HG03460 (cell line): ENCODE data around the gene CLSTN2.

Experiments
- ATAC-seq: cut with Tn5 transposase; IDR thresholded peaks from one replicate; pipeline ENCODE4 v1.9.1; 2021; ENCODE audit not compliant: unreplicated experiment

Gene CLSTN2

DNA sequence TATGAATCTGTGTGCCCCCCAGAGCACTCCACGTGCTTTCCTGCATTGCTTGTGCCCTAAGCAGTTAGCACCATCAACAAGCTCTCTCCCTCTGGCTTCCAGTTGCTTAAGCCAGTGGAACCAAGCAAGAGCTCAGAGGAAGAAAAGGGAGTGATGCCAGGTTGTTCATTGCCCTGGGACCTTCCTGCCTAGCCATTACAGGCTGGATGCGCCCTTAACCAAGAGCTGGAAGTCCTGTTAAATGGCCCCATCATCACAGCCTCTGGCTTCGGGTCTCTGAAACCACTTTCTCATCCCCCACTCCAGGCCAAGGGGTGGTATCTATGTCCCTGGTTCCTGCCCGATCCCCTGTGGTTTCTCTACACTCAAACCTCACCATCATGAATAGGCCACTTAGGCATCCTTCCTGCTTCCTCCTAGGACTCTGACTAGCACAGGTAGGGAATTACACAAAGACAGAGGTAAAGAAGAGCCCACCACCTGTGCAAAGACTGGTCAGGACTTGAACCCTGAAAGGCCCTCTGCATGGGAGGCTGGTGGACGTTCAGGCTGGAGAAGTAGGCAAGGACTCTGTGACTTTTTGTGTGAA lies 433.3 kb downstream of the CLSTN2 start:
- no peak for ATAC-seq

DNA sequence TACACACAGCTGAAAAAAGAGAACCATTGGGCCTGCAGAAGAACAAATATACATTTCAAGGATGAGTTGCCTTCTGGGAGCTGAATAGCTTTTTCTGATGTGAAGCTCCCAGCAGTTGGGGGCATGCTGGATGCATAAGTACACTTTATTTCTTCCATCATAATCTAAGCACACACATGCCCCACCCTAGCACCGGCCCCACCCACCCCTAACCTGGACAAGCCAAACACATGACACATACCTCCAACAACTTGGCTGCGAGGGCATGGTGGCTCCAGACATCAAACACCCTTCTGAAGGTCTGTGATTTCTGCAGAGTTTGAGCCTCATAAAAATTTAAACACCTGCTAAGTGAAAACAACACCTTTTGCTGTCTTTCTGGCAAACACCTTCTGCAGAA lies 435.7 kb downstream of the CLSTN2 start:
- no peak for ATAC-seq

DNA sequence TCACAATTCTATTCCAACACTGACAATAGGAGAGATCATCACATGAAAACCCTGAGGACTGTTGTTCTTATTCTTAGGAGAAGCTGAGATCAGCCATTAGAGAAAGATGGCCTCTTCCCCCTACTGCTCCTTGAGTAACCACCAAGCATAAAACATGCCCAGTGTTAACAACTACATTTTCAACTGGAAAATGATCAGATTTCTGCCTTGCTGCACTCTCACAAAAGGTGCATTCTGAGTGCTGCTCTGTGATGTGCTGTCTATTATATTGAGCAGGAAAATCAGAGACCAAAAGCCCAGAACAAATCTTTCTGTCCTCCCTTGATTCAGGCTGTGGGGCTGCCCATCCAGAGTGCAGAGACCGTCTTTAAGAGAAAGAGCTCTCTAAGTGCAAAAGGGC lies 438.2 kb downstream of the CLSTN2 start:
- ATAC-seq, result no peak

DNA sequence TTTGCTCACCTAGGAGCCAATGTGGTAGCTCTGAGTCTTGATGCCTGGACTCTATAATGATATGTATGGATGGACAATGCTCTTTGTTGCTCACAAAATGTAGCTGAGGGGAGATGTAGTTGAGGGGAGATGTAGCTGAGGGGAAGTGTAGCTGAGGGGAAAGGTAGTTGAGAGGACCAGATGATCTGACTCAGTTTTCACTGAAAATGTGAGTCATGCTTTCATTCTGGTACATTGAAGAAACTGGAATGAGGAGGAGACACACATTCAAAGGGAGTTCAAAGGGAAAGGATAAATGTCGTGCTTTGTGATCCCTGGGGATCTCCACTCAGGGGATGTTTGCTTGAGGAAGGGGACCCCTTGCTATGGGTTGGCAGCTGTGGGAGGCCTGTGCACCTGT lies 440.0 kb downstream of the CLSTN2 start:
- no peak for ATAC-seq

DNA sequence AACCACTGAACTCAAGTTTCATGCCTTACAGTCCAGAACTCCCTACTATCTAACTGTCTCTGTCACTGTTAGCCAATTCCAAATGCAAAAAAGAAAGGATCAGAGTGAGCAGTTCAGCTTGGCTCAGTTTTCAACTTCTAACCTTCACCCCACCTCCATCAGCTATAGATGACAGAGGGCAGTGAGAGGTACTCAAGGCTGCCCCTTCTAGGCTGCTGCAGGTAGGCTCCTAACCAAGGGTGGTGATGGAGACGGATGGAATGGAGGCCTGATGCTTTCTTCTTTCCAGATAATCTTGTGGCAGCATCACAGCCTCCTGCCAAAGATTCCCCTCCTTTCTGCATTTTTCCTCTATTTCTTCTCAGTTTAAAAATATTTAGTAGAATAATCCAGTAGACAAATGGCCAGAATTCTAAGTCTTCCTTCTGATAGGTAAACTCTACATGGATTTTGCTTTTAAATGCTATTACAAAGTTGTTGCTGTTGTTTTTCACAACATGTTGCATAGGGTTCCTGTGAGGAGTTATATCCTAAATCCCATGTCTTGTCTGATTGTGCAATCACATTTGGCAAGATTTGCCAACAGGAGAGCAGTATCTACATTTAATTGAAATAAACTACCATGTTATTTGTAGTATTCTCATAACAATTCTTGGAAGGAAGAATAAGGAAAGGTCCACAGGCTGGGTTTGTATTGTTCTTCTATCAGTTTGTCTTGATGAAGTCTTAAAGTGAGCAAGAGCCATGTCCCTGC lies 441.3 kb downstream of the CLSTN2 start:
- ATAC-seq, result no peak

DNA sequence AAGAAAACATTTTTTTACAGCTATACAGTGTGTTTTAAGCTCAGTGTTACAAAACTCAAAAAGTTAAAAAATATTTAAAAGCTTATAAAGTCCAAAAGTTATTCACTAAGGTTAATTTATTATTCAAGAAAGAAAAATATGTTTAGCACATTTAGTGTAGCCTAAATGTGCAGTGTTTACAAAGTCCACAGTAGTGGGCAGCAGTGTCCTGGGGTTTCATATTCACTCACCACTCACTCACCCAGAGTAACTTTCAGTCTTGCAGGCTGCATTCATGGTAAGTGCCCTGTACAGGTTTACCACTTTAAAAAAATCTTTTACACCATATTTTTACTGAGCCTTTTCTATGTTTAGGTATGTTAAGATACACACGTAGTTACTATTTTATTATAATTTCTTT lies 442.7 kb downstream of the CLSTN2 start:
- ATAC-seq, result no peak

DNA sequence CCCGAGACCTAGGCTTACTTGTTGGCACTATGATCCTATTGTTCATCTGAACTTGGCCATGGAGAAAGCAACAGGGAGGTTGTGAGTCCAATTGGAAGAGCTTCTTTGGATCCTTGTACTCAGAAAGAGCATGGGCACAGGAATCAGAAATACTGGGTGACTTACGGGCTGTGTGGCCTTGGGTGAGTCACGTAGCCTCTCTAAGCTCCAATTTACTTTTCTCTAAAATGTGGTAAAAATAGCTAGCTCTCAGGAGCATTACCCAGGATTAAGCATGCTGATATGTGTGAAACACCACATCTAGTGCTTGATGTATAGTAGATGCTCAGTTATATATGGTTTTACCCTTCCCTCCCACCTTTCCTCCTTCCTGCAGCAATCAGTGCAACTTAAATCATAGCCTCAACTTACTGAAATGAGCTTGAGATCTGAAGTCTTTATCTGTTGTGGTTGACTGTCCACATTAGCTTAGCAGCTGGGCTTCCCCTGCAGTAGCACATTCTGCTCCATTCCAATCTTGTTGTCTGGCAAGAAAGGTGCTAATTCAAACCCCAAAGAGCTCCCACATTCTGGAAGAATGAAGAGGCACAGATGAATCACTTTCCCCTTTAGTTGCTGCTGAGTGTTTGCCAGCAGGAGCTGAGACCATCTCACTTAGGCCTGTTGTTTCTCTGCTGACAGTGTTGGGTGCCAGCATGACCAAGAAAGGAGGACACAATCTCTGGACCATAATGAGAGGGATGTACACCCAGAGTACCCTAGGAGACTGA lies 443.8 kb downstream of the CLSTN2 start:
- no peak for ATAC-seq

DNA sequence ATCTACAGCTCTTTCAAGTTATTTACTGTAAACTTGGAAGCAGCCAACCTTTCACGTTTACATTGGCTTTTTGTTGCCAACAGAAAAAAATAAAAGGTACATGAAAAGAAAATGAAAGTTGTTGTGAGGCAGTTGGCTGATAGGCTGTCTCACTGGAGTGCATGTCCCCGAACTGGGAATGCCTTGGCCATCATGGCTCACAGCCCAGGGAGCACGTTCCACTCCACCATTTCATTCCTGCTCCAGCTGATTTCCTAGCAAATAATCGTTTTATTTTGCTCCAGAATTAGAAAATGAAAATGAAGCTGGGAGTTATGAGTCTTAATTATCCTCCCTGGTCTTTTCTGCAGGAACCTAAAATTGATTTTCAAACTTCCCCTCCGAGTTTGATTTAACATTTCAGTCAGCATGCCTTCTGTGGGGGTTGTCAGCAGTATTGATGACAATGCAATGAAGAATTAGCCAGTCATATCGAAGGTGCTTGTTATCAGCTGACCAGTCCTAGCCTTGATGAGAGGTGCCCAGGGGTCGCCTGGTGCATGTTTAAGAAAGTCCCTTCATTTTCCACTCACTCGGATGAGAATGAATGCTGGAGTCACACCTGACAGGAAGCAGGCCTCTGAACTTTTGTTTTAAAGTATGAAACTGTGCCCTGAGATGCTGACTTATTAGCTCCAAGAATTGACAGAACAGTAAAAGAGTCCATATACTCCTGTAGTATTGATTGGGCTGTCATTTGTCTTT lies 449.2 kb downstream of the CLSTN2 start:
- no peak for ATAC-seq

DNA sequence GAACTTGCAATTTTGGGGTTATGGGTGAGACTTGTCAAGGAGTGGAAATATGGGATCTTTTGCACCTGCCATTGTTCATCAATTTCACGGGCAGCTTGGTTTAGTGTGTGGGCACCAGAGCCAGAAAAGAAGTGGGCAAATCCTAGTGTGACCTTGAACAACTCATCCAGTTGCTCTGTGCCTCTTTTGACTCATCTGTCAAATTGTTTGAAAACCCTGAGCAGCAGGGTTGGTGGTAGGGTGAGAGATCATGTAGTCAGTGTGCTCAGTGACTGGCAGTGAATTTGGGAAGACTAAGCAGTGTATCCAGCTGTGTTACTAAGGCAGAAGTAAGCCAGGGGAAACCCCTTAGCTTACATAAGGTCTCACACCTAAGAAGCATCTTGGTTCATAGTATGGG lies 449.9 kb downstream of the CLSTN2 start:
- no peak for ATAC-seq

DNA sequence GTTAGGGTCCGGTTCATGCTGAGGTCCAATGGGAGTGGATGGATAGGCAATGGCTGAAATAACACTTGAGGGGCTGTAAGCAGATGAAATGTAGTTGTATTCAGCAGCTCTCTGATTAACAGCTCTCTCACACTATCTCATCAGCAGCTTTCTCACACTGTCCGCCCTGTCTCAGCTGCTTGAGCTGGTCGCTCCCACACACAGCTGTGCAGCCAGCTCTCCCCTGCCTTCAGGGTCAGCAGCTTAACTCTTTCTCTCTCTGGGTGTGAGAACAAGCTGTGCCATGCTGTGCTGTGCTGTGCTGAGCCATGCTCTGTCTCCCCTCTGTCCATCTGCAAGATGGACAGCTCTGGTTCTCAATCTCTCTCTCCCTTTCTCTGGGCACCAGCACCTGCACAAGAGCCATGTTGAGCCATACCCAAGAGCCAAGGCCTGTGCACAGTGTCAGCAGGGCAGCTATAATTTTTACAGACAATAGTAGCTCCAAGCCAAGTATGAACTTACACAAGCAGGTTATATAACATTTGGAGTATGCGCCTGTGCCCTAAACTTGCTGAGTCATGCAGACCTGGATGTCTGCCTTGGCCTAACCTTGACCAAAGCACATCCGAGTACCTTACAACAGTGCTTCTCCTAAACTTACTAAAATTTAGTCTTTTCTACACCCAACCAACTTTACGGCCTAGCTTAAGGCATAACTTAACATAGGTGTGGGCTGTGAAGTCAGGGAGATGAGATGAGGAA lies 451.5 kb downstream of the CLSTN2 start:
- ATAC-seq, result no peak

DNA sequence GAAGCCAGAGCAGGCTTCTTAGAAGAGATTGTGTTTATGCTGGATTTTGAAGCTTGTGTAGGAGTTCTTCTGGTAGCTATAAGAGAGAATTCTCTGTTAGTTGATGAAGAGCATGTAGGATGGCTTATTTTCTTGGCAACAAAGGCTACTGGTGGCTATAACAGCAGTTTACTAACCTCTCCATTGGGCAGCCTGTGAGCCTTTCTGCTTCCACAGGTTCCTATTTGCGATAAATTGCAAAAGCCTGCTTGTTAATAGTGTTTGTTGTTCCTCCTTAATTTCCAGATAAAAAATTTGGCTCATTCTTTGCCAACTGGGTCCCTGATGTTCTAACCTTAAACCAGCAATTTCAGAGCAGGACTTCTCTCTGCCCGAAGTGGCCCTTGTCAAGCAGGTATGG lies 452.3 kb downstream of the CLSTN2 start:
- ATAC-seq, result no peak

DNA sequence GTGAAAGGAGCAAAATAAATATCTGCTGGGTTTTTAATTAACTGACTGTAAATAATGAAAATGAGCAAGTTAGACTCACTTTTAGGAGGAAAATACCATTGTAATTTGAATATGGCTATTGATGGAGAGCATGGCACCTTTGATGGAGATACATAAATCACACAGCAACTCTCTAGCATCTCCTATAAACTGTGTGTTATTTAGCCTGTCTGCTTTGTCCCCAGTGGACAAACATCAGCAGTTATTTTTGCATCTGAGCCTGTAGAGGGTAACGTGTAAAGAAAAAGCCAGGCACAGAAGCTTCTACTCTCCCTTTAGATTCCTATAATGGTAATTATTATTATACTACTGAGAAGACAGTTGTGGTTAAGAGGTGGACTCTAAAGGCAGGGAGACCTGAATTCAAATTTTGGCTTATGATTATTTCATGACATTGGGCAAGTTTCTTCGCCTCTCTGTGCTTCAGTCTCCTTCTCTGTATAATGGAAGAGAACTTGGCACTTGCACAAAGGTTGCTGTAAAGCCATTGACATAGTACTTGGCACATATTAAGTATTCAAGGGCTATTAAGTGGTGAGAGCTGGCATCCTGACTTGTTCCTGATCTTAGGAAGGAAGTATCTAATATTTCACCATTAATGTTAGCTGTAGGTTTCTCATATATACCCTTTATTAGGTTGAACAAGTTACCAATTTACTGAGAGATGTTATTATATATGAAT lies 453.4 kb downstream of the CLSTN2 start:
- ATAC-seq, result no peak

DNA sequence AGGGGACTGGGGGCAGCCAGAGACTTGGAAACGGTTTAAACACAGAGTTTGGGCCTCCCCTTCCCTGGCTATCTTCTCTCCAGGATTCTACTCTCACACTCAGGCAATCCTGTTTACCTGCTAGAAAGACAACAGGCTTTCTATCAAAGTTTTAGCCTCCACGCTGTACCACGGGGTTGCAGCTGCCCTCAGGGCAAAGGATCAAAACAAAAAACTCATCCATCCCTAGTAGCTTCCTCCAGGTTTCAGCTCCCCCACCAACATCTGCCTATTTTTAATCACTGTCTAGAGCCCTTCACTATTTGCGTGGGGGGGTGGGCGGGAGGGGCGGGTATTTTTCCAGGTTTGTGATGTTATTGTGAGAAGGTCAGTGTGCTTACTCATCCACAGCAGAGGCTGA lies 456.1 kb downstream of the CLSTN2 start:
- no peak for ATAC-seq

DNA sequence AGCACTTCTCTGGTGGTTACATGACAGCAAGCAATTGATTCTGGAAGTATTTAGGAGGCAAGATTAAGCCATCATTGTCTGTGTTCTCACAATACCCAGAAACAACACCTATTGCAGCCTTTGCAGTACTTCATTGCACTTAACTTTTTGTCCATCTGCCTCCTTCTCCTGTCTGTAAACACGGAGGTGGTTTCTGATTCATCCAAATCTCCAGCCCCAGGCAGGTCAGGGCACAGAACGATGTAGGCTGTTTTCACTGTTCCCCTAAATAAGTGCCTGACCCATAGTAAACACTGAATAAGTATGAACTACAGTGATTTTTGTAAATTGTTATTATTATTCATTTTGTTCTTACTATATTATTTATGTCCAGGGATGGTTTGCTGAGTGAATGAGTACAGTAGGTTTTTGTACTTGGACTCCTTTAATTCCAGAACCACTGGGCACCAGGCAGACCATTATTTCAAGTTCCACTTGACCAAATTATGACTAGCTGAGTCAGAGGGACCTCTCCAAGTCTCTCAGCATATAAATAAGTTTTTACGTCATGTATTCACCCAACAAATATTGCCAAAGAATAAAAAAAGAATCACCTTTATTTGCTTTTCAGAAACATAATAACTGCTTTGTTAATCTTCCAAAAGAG lies 459.6 kb downstream of the CLSTN2 start:
- ATAC-seq, result no peak

DNA sequence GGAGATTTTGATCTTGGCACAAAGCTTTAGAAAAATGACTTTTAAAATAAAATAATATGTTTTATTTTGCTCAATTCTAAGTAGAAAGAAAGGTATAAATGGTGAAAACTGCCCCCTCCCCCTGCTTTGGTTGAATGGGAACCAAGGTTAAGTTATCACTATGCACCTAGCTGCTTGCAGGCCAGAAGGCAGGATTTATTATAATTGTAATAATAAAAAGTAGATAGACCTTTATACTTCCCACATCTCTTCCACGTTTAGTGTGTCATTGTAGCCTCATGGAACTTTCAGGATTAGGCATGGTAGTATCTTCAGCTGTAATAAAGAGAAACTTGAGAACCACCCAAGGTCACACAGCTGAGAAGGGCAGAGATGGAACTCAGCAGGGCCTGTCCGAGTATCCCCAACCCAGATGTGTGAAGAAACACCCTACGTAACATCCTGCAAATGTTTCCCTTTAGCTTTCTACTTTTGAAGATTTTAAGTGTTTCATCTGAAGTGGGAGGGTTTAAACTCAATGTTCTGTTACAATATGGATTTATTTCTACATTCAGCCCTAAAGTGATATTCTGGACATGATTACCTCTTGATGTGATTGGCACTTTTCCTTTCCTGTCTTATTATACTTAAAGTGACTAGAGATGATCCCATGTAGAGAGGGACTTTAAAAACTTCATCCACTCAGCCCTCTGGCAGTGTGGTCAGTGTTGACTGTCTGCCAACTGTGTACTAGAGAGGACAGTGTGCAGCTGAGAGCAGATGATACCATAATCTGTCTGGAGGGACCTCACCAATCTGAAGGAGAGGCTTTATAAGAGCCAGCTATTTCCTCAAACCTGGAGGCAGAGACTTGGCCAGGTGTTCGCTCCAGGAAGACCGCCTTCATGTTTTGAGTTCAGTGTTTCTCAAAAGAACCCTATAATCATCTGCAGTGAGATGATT lies 460.4 kb downstream of the CLSTN2 start:
- ATAC-seq, result no peak

DNA sequence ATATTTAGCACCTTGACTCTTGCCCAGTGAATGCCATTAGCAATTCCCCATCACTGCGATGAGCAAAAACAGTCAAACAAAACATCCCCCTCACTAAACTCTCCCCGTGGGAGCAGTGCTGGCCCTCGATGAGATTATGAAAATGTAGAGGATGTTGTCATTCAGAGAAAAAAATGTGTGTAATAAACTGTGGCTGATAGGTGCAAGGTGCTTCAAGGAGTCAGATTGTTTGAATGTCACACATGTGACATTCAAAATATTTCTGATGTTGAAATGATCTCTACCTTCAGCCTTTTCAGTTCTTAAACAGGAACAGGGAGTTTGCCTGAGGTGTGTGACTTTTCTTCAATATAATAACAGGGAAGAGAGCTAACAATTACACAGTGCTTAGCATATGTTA lies 461.1 kb downstream of the CLSTN2 start:
- ATAC-seq, result no peak

DNA sequence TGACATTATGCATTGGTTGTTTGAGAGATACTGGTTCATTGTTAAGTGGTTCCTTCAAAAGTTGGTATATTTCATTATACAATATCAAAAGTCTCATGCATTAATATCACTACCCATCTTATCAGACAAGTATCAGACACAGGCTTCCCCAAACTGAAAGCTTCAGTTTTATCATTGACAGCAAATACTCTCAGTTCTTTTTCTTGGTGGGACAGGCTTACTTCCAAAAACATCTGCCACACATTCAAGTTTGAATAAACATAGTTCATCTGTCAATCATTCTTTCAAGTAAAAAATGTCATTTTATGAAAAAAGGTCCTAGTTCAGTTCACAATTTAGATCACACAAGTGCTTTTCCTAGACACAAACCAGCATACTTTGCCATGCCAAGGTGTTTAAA lies 462.9 kb downstream of the CLSTN2 start:
- no peak for ATAC-seq

DNA sequence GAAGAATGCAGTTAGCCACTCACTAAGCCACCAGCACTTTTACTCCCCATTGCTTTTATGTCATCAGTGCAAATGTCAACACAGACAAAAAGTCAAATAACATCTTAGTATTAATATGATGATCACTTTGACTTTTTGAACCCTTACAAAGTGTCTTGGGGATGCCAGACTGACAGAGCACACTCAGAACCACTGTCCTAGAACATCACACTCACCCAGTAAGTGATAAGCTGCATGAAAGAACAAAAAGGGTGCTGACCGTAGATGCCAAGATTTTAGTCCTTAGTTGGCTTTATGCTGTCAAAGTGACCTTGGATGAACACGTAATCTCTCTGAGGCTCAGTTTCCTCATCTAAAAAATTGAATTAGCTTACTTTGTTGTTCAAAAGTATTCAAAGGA lies 463.4 kb downstream of the CLSTN2 start:
- ATAC-seq, result no peak

DNA sequence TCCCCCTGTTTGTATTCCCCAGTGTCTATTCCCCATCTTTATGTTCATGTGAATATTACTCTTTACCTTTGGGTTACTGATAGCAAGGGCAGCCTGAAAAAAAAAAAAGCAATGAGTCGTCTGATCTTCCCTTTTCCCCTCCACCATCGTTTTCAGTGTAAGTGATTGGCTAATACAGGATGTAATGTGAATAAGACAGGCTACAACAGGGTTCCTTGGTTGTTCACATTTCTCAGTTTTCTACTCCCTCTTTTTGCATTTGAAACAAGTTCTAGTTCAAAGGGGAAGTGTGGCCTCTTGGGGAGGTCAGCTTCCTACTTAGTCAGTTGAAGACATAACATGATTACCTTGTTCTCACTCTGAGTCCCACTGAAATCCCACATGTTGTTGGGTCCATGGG lies 464.9 kb downstream of the CLSTN2 start:
- ATAC-seq, result no peak
